GM12878 (cell line): Measurements from ENCODE around the gene TFR2. TPM values are rescaled to one million over a fixed set of nuclear protein-coding genes. Genes with fewer than 3 reads are reported as not detected.

Experiments used
- ATAC-seq: fragments of 200-7000 bp; cut with Tn5 transposase; 3 replicates; pipeline ENCODE4 v1.9.1; 2020; ENCODE audit warnings: mild to moderate bottlenecking, moderate library complexity
- BruUV-seq: library from RNA; stranded (reverse); fragments of 400-500 nt; replicated peaks from 2 replicates; lab custom pipeline; 2021; lab: Mats Ljungman, UMichigan
- CTCF ChIA-PET: fragments of 300-600 bp; sonication (Branson Sonifier 250); formaldehyde crosslinking; extraction: SDS; loops from one replicate; lab custom pipeline; 2021; ENCODE audit warnings: inconsistent platforms; lab: Yijun Ruan, JAX
- POLR2A ChIA-PET: fragments of 350-600 bp; formaldehyde crosslinking; extraction: SDS; loops from one replicate; lab custom pipeline; 2021; ENCODE audit warnings: inconsistent platforms; lab: Charles Lee
- RAD21 ChIA-PET: fragments of 300-600 bp; sonication (Branson Sonifier 250); formaldehyde crosslinking; loops from one replicate; lab custom pipeline; 2023; ENCODE audit warnings: antibody characterized with exemption; ENCODE audit not compliant: unreplicated experiment; lab: Charles Lee
- SMC1A ChIA-PET: fragments of 300-600 bp; sonication (Branson Sonifier 250); formaldehyde crosslinking; loops from one replicate; lab custom pipeline; 2023; ENCODE audit not compliant: unreplicated experiment, uncharacterized antibody; lab: Charles Lee
- DNase-seq: peaks from one replicate; pipeline ENCODE4 v3.0.0-alpha.2; 2011; ENCODE audit warnings: low read depth, low spot score
- FAIRE-seq: peaks from 3 replicates; lab custom pipeline; 2011; peaks lifted over from hg19 to GRCh38; lab: Jason Lieb, UNC
- H2AFZ ChIP-seq: 2 replicates; pipeline ENCODE4 v1.6.0; 2011; ENCODE audit warnings: low read depth, low read length, control low read depth; ENCODE audit not compliant: control insufficient read depth
- H3K27ac ChIP-seq: 2 replicates; pipeline ENCODE4 v1.5.1; 2011; ENCODE audit warnings: control low read depth; ENCODE audit not compliant: control insufficient read depth, insufficient read depth
- H3K27me3 ChIP-seq, 2 experiments: replicated peaks in 1 of 2; 2 replicates each; pipeline versions ENCODE4 v1.6.0 to v1.6.1; 2011; ENCODE audit warnings: low read length in 1 of 2; ENCODE audit not compliant: control insufficient read depth in 2 of 2, insufficient read depth in 2 of 2
- H3K36me3 ChIP-seq, 2 experiments: 2 replicates each; pipeline ENCODE4 v1.5.1; 2011; ENCODE audit warnings: low read length in 1 of 2; ENCODE audit not compliant: control insufficient read depth in 2 of 2, insufficient read depth in 2 of 2
- H3K4me1 ChIP-seq: 2 replicates; pipeline ENCODE4 v1.6.1; 2011; ENCODE audit warnings: mild to moderate bottlenecking, low read length, moderate library complexity, mixed read lengths; ENCODE audit not compliant: control insufficient read depth, insufficient read depth
- H3K4me2 ChIP-seq: 2 replicates; pipeline ENCODE4 v1.6.0; 2011; ENCODE audit warnings: control low read depth; ENCODE audit not compliant: control insufficient read depth, insufficient read depth
- H3K4me3 ChIP-seq: fragments of 200-600 bp; sonication (generic); 2 replicates; pipeline ENCODE4 v1.5.1; 2016
- H3K79me2 ChIP-seq: 2 replicates; pipeline ENCODE4 v1.6.0; 2011; ENCODE audit warnings: low read length; ENCODE audit not compliant: control insufficient read depth, insufficient read depth
- H3K9ac ChIP-seq: 2 replicates; pipeline ENCODE4 v1.8.0; 2011; ENCODE audit warnings: low read length, control low read depth, mixed read lengths; ENCODE audit not compliant: control insufficient read depth, insufficient read depth
- H3K9me3 ChIP-seq: replicated peaks from 3 replicates; pipeline ENCODE4 v1.5.1; 2011; ENCODE audit warnings: mild to moderate bottlenecking, low read length; ENCODE audit not compliant: control insufficient read depth, insufficient read depth
- H4K20me1 ChIP-seq: 2 replicates; pipeline ENCODE4 v1.6.0; 2011; ENCODE audit not compliant: control insufficient read depth, insufficient read depth
- BCL3 ChIP-seq: IDR thresholded peaks from 2 replicates; pipeline ENCODE4 v1.6.1; 2011; ENCODE audit warnings: borderline replicate concordance, low read depth, mild to moderate bottlenecking, moderate library complexity, low read length; ENCODE audit not compliant: insufficient read depth, poor library complexity, severe bottlenecking
- CUX1 ChIP-seq: IDR thresholded peaks from 2 replicates; pipeline ENCODE4 v1.6.1; 2012; ENCODE audit warnings: improper control_type of control experiment, low read depth, low read length; ENCODE audit not compliant: insufficient replicate concordance
- DPF2 ChIP-seq: fragments of 450-650 bp; IDR thresholded peaks from 2 replicates; pipeline ENCODE4 v1.6.1; 2017; ENCODE audit warnings: mild to moderate bottlenecking
- FOXK2 ChIP-seq: fragments of 450-650 bp; IDR thresholded peaks from 2 replicates; pipeline ENCODE4 v1.6.1; 2017; ENCODE audit warnings: mild to moderate bottlenecking, moderate library complexity
- NFYA ChIP-seq: IDR thresholded peaks from 2 replicates; pipeline ENCODE4 v1.6.1; 2011; ENCODE audit warnings: low read depth, mild to moderate bottlenecking, low read length, improper control_type of control experiment, borderline replicate concordance
- NR2C1 ChIP-seq: fragments of 450-650 bp; IDR thresholded peaks from 2 replicates; pipeline ENCODE4 v1.6.1; 2017; ENCODE audit warnings: antibody characterized with exemption, mild to moderate bottlenecking, moderate library complexity
- RELA ChIP-seq: fragments of 450-650 bp; IDR thresholded peaks from 2 replicates; pipeline ENCODE4 v1.8.0; 2014; ENCODE audit warnings: borderline replicate concordance; ENCODE audit not compliant: partially characterized antibody
- SUZ12 ChIP-seq: fragments of 200-600 bp; sonication (generic); IDR thresholded peaks from one replicate; pipeline ENCODE4 v1.6.1; 2018; ENCODE audit warnings: antibody characterized with exemption, mild to moderate bottlenecking; ENCODE audit not compliant: unreplicated experiment
- ZBTB33 ChIP-seq: fragments of 450-650 bp; IDR thresholded peaks from 2 replicates; pipeline ENCODE4 v1.6.1; 2017; ENCODE audit warnings: mild to moderate bottlenecking
- ZBTB40 ChIP-seq: fragments of 450-650 bp; IDR thresholded peaks from 2 replicates; pipeline ENCODE4 v1.6.1; 2016; ENCODE audit warnings: mild to moderate bottlenecking, moderate library complexity, borderline replicate concordance
- WGBS: methylation state at CpG from one replicate; pipeline ENCODE4 v1.1.6; 2016; ENCODE audit warnings: low lambda C conversion rate; ENCODE audit not compliant: insufficient replicate concordance, insufficient coverage; ENCODE audit errors: missing lambda C conversion rate; 5-methylcytosine and 5-hydroxymethylcytosine counted together
- in situ Hi-C: fragments of 300-500 bp; cut with MboI; formaldehyde crosslinking; loops from 9 replicates; pipeline ENCODE4 v1.14.3; 2018; ENCODE audit warnings: mixed read lengths
- intact Hi-C: fragments of 100-400 bp; cut with micrococcal nuclease; formaldehyde crosslinking; loops from one replicate; pipeline ENCODE4 v1.14.2; 2022; ENCODE audit not compliant: unreplicated experiment
- polyA plus RNA-seq, 11 experiments: library from polyadenylated mRNA; depleted of rRNA in 4 of 11; unstranded in 6 of 11; stranded (reverse) in 5 of 11; fragments of >200 nt; fragmentation: Nextera tagmentation in 4 of 11; fragmentation: Illumina TruSeq in 1 of 11; extraction: Ambion mirVana in 4 of 11; extraction: Trizol in 1 of 11; gene quantifications; 1 replicate in 1 of 11; 2 replicates in 10 of 11; pipeline versions ENCODE4 v1.2.1 to v1.2.3, GENCODE V29; 2011 to 2016; ENCODE audit warnings: inconsistent platforms in 2 of 11, missing spikeins in 2 of 11, low read depth in 1 of 11
- total RNA-seq, 4 experiments: library from RNA; depleted of rRNA in 3 of 4; stranded (reverse); fragments of >200 nt in 3 of 4; fragmentation: Illumina TruSeq in 1 of 4; extraction: Trizol in 1 of 4; gene quantifications; 2 replicates each; pipeline versions ENCODE4 v1.2.1 to v1.2.3, GENCODE V29; 2013 to 2021

The TFR2 gene
- total and polyA plus RNA-seq, 10 of the 15 experiments (the other 5 are each of a cell fraction or from before 2014, with no cell fraction given) = 0.30 to 7.2 (median 1.8) TPM

GRCh38 chr7:100687751-100688300 lies 46.5 kb upstream of the TFR2 start:
- H3K79me2 ChIP-seq = peaks cover 42% of the 10 kb centered on the region
- H3K27me3 ChIP-seq = no peaks in the 10 kb centered on the region
- no peak overlapping the region for H2AFZ ChIP-seq
- SMC1A ChIA-PET = no interaction called here
- intact Hi-C loops (no loop called here), in situ Hi-C loops (loop anchor here (25.0 kb wide), 1 partner anchor 226 kb away; the partner anchor contains the start of gene SPACDR)
- RAD21 ChIA-PET = no interaction called here
- no TSS peak for BruUV-seq
- H4K20me1 ChIP-seq = no peaks in the 10 kb centered on the region
- CTCF ChIA-PET = interaction anchor here (6.1 to 6.6 kb wide), 2 partner anchors 9 to 102 kb away, joined by 41 to 57 read pairs; partner anchors contain the start of genes FBXO24 and LRCH4
- H3K36me3 ChIP-seq = peaks cover 0 to 30% of the 10 kb centered on the region in 2 experiments; a peak in 3 of 4 replicates
- no peaks in the 10 kb centered on the region for H3K9me3 ChIP-seq
- H3K9ac ChIP-seq = no peak overlapping the region
- 81% methylated on average over 22 of the region's 25 CpGs for WGBS
- DNase-seq (no peak), FAIRE-seq (no peak), ATAC-seq (no peak)
- peaks cover 25% of the 10 kb centered on the region for H3K4me1 ChIP-seq
- POLR2A ChIA-PET = interaction anchor here (0.5 to 1.3 kb wide), 4 partner anchors 18 to 540 kb away, joined by 4 to 8 read pairs (median 5); partner anchors contain the start of gene POP7
- H3K4me3 ChIP-seq = no peak overlapping the region
- H3K4me2 ChIP-seq = no peak overlapping the region
- no peak overlapping the region for H3K27ac ChIP-seq
- TF ChIP-seq ZBTB33 (no peak), CUX1 (no peak), NR2C1 (no peak), SUZ12 (no peak), FOXK2 (no peak), NFYA (no peak), BCL3 (no peak), ZBTB40 (no peak), RELA (no peak), DPF2 (no peak)
